ENCODE results near the gene OCEL1.
A peak's percentile ranks its signal among the peaks of the same experiment; 100 is the strongest.

OCEL1 gene

DNA sequence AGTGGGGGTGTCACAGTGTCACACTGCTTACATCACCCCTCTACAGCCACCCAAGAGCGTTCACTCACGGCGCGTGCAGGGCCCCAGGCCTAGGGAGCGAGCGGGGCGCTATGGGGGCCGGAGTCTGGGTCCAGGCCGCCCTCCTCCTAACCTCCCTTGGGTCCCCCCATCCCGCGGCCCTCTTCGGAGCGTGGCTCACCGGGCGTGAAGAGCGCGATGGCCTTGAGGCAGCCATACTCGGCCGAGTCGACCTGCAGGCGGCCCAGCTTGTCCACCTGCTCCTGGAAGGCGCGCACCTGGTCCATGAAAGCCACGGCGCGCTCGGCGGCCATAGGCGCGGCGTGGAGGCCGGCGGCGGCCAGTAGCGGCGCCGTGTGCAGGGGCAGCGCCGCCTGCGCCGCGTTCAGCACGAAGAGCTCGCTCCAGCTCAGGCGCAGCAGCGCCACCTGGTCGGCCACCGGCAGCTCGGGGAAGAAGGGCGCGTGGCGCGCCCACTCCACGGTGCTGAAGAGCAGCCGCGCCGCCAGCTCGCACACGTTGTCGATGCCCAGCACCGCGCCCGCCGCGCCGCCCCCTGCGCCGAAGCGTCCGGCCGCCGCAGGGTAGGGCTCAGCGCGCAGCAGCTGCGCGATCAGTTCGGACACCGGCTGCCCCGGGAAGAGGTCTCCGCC lies 9.4 kb downstream of the OCEL1 start:
- Histone ChIP-seq H3K27me3 (ENCODE audit: control insufficient read depth in 1 of 2, insufficient read depth in 2 of 2, low read length in 2 of 2) (no peaks in the 10 kb centered on the region), H3K36me3 (ENCODE audit: insufficient read depth, low read length) (peaks cover 26% of the 10 kb centered on the region), H3K4me3 (ENCODE audit: low read depth in 1 of 2, low read length in 2 of 2) (peak overlapping the region; percentile 27 to 38), H3K9me3 (ENCODE audit: low read length) (no peaks in the 10 kb centered on the region), H3K4me1 (ENCODE audit: insufficient read depth, low read length) (peaks cover 14% of the 10 kb centered on the region), H3K9ac (ENCODE audit: low read length) (no peak overlapping the region), H3K27ac (ENCODE audit: low read depth, low read length) (peak overlapping the region; percentile 73)

DNA sequence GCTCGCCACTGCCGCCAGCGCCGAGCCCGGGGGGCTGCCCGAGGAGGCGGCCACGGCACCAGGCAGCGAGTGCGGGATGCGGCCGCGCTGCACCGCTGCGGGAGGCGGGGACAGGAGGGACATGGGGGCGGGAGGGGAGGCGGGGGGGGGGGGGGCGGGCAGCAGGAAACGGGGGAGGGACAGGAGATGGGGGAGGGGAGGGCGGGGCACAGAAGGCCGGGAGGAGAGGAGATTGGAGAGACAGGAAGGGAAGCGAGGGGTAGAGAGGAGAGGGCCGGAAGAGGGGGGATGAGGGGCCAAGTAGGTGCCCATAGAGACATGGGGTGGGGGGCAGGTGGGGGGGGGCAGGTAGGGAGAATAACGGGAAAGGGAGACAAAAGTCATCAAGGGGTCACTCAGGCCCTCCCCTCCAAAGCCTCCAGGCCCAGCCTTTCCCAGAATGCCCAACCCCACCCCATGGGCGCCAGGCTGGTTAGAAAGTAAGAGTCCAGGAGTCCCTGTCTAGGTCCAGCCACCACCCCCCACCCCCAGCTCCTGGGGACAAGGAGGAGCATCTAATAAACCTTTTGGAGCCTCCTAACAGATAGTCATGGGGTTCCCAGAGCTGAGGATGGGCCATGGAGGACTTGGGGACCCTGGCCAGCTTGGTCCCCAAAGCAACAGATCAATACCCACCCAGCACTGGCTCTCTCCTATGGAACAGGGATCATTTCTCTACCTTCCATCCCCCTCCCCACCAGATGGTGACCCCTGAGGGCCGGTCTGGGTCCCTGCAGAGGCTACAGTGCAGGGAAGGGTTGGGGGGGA lies 10.1 kb downstream of the OCEL1 start:
- Histone ChIP-seq H3K4me1 (ENCODE audit: insufficient read depth, low read length) (peaks cover 14% of the 10 kb centered on the region), H3K9ac (ENCODE audit: low read length) (no peak overlapping the region), H3K27ac (ENCODE audit: low read depth, low read length) (peak overlapping the region; percentile 73), H3K9me3 (ENCODE audit: low read length) (no peaks in the 10 kb centered on the region), H3K27me3 (ENCODE audit: control insufficient read depth in 1 of 2, insufficient read depth in 2 of 2, low read length in 2 of 2) (no peaks in the 10 kb centered on the region), H3K4me3 (ENCODE audit: low read depth in 1 of 2, low read length in 2 of 2) (peak overlapping the region; percentile 27 to 38), H3K36me3 (ENCODE audit: insufficient read depth, low read length) (peaks cover 24% of the 10 kb centered on the region)

- peaks cover 14% of the 10 kb centered on the region for H3K4me1 ChIP-seq (ENCODE audit: insufficient read depth, low read length)
- no peak overlapping the region for H3K9ac ChIP-seq (ENCODE audit: low read length)
- no peak overlapping the region for H3K27ac ChIP-seq (ENCODE audit: low read depth, low read length)
- no peaks in the 10 kb centered on the region for H3K9me3 ChIP-seq (ENCODE audit: low read length)
- no peaks in the 10 kb centered on the region for H3K27me3 ChIP-seq (ENCODE audit: control insufficient read depth in 1 of 2, insufficient read depth in 2 of 2, low read length in 2 of 2)
- no peak overlapping the region for H3K4me3 ChIP-seq (ENCODE audit: low read depth in 1 of 2, low read length in 2 of 2)
- H3K36me3 ChIP-seq (ENCODE audit: insufficient read depth, low read length), result peaks cover 20% of the 10 kb centered on the region
Observed at GRCh38 chr19:17236811-17237543, 11.0 kb downstream of the OCEL1 start.

- Histone ChIP-seq H3K36me3 (ENCODE audit: insufficient read depth, low read length) (peaks cover 11% of the 10 kb centered on the region), H3K4me3 (ENCODE audit: low read depth in 1 of 2, low read length in 2 of 2) (no peak overlapping the region), H3K9ac (ENCODE audit: low read length) (no peak overlapping the region), H3K27me3 (ENCODE audit: control insufficient read depth in 1 of 2, insufficient read depth in 2 of 2, low read length in 2 of 2) (no peaks in the 10 kb centered on the region), H3K4me1 (ENCODE audit: insufficient read depth, low read length) (peaks cover 22% of the 10 kb centered on the region), H3K9me3 (ENCODE audit: low read length) (no peaks in the 10 kb centered on the region), H3K27ac (ENCODE audit: low read depth, low read length) (no peak overlapping the region)
Observed at GRCh38 chr19:17237747-17238706, 12.0 kb downstream of the OCEL1 start.

GRCh38 chr19:17240062-17240752 lies 14.2 kb downstream of the OCEL1 start:
- Histone ChIP-seq H3K27ac (ENCODE audit: low read depth, low read length) (no peak overlapping the region), H3K4me1 (ENCODE audit: insufficient read depth, low read length) (peaks cover 18% of the 10 kb centered on the region), H3K36me3 (ENCODE audit: insufficient read depth, low read length) (peaks cover 11% of the 10 kb centered on the region), H3K4me3 (ENCODE audit: low read depth in 1 of 2, low read length in 2 of 2) (no peak overlapping the region), H3K27me3 (ENCODE audit: control insufficient read depth in 1 of 2, insufficient read depth in 2 of 2, low read length in 2 of 2) (no peaks in the 10 kb centered on the region), H3K9me3 (ENCODE audit: low read length) (no peaks in the 10 kb centered on the region), H3K9ac (ENCODE audit: low read length) (no peak overlapping the region)

DNA sequence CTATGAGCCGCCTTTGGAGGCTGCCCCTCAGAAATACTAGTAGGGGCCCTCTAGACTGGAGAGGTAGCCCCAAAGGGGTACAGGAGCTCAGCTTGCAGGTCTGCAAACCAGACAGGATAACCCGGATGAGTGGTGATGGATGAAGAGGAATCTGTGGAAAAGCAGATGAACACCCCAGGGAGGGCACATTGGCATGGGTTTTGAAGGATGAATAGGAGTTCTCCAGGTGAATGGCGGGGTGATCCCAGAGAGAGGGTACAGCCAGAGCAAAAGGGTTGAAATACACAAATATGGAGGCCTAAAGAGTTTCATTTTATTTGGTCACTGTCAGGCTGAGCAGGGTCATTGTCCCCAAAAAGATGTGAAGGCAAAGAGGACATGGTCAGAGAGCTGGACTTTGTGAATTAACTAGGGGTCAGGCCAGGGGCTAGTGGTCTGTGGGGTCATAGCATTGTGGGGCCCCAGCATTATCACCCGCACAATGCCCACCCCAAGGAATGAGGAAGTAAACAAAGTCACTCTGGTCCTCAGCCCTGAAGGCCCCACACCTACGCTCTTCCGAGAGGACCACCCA lies 14.9 kb downstream of the OCEL1 start:
- no peak overlapping the region for H3K9ac ChIP-seq (ENCODE audit: low read length)
- no peak overlapping the region for H3K27ac ChIP-seq (ENCODE audit: low read depth, low read length)
- H3K27me3 ChIP-seq (ENCODE audit: control insufficient read depth in 1 of 2, insufficient read depth in 2 of 2, low read length in 2 of 2), result no peaks in the 10 kb centered on the region
- no peak overlapping the region for H3K4me3 ChIP-seq (ENCODE audit: low read depth in 1 of 2, low read length in 2 of 2)
- no peaks in the 10 kb centered on the region for H3K9me3 ChIP-seq (ENCODE audit: low read length)
- peaks cover 11% of the 10 kb centered on the region for H3K36me3 ChIP-seq (ENCODE audit: insufficient read depth, low read length)
- H3K4me1 ChIP-seq (ENCODE audit: insufficient read depth, low read length), result peaks cover 17% of the 10 kb centered on the region

DNA sequence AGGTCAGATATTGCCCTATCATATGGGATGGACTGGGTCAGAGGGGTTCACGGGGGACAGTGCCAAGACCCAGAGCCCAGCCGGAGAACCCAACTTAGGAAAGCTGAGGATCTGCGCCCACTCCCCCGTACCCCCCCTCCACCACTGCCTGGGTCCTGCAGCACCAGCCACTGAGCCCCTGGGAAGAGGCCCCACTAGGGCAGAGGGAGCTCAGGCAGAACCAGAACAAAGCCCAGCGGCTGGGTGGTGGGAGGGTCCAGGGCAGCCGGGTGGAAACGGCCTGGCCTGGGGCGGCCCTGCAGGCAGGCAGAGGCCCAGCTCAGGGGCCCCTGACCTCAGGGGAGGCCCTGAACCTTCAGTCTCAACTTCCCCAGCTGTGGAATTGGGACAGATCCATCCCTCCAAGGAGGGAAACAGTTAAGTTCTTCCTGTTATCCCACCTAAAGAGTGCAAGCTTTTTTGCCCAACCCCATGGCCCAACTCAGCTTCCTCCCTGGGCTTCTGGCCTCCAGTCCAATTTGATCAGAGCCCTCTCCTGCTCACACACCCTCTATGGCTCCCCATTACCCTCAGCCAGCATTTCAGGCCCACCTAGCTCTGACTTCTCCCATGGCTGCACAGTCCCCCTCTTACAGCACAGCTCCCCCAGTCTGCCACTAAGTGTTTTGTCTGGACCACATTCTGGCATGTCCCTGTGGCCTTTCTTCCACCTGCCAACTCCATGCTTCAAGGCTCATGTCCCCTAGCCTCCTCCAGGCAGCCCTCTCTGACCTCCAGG lies 16.6 kb downstream of the OCEL1 start:
- Histone ChIP-seq H3K9me3 (ENCODE audit: low read length) (no peaks in the 10 kb centered on the region), H3K36me3 (ENCODE audit: insufficient read depth, low read length) (peaks cover 11% of the 10 kb centered on the region), H3K27ac (ENCODE audit: low read depth, low read length) (peak overlapping the region; percentile 87), H3K4me1 (ENCODE audit: insufficient read depth, low read length) (peaks cover 22% of the 10 kb centered on the region), H3K27me3 (ENCODE audit: control insufficient read depth in 1 of 2, insufficient read depth in 2 of 2, low read length in 2 of 2) (no peaks in the 10 kb centered on the region), H3K4me3 (ENCODE audit: low read depth in 1 of 2, low read length in 2 of 2) (peak overlapping the region in 1 of 2 donors; percentile 78), H3K9ac (ENCODE audit: low read length) (no peak overlapping the region)

DNA sequence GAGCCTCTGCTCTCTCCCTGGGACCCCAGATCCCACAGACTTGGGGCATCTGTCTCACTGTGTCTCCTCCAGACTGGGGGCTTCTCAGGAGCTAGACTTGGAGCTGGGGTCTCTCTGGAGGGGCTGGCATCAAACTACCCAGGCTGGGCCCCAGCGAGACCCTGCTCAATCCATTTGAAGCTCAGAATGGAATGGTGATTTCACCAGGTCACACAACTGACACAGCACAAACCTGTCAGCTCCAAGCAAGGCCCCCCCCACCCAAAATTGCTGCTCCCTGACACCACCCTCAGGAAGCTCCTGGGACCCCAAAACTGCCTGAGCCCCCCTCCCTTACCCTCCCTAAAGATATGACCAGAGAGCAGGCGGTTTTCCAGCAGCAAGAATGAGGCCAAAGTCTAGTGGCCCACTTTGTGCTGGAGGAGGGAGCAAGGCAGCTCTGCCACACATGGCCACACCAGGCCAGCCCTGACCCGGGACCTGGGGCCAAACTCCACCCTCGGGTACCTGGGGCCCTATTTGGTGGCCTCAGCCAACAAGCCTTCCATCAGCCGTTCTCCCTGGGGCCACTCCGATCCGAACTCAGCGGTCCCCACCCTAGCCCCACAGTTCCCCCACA lies 17.3 kb downstream of the OCEL1 start:
- Histone ChIP-seq H3K36me3 (ENCODE audit: insufficient read depth, low read length) (peaks cover 11% of the 10 kb centered on the region), H3K9ac (ENCODE audit: low read length) (peak overlapping the region; percentile 53), H3K9me3 (ENCODE audit: low read length) (no peaks in the 10 kb centered on the region), H3K27ac (ENCODE audit: low read depth, low read length) (peak overlapping the region; percentile 87), H3K27me3 (ENCODE audit: control insufficient read depth in 1 of 2, insufficient read depth in 2 of 2, low read length in 2 of 2) (no peaks in the 10 kb centered on the region), H3K4me3 (ENCODE audit: low read depth in 1 of 2, low read length in 2 of 2) (peak overlapping the region; percentile 78 to 86), H3K4me1 (ENCODE audit: insufficient read depth, low read length) (peaks cover 22% of the 10 kb centered on the region)

GRCh38 chr19:17243830-17244617 lies 18.0 kb downstream of the OCEL1 start:
- no peaks in the 10 kb centered on the region for H3K27me3 ChIP-seq (ENCODE audit: control insufficient read depth in 1 of 2, insufficient read depth in 2 of 2, low read length in 2 of 2)
- no peaks in the 10 kb centered on the region for H3K9me3 ChIP-seq (ENCODE audit: low read length)
- peaks cover 11% of the 10 kb centered on the region for H3K36me3 ChIP-seq (ENCODE audit: insufficient read depth, low read length)
- H3K27ac ChIP-seq (ENCODE audit: low read depth, low read length), result peak overlapping the region; percentile 87
- peaks cover 22% of the 10 kb centered on the region for H3K4me1 ChIP-seq (ENCODE audit: insufficient read depth, low read length)
- H3K4me3 ChIP-seq (ENCODE audit: low read depth in 1 of 2, low read length in 2 of 2), result peak overlapping the region; percentile 78 to 86
- peak overlapping the region; percentile 53 for H3K9ac ChIP-seq (ENCODE audit: low read length)

Measured in muscle layer of colon (tissue), 2 donors.